Fibroblast of mammary gland (primary cell): ENCODE data around the gene CSRP1.

ENCODE experiments used
- DNase-seq: peaks from one replicate; pipeline ENCODE4 v3.0.0-alpha.2; 2010; ENCODE audit warnings: low read depth
- H3K4me3 ChIP-seq: 2 replicates; pipeline ENCODE4 v1.5.1; 2011; ENCODE audit warnings: low read depth, mild to moderate bottlenecking, low read length, moderate library complexity; ENCODE audit not compliant: control insufficient read depth
- CTCF ChIP-seq: conservative IDR thresholded peaks from 2 replicates; pipeline ENCODE4 v1.5.1; 2011; ENCODE audit warnings: low read depth, low read length, inconsistent platforms; ENCODE audit not compliant: control insufficient read depth, insufficient read depth

The CSRP1 gene

DNA sequence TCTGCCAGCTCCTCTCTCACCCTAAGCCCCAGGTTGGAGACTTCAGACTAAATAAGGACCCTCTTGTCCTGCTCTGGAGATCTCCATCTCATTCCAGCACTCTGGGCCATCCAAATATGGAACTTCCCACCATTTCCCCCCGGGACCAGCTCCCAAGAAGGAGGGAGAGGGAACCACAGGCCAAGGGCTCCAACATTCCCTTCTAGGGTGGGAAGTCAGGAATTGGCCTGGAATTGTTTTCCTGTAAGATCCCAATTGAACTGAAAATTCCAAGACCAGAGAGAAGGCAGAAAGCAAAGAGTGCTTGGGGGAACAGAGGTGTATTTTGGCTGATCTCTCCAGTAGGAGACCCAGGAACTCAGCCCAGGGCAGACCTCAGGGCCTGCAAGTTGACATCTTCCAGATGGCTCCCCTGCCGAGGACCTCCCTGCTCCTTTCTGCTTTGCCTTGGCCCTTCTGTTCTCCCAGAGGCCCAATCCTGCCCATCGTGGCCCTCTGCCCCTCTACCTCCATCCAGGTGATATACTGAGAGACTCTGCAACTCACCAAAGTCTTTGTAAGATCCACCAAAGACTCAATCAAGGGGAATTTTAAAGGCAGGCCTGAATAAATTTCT, 14.9 kb downstream of the CSRP1 start:
- H3K4me3 ChIP-seq: no peak overlapping the region
- TF ChIP-seq CTCF: no peak
- DNase-seq: no peak

GRCh38 chr1:201490708-201491131, 16.2 kb downstream of the CSRP1 start:
- DNase-seq: no peak
- no peak for TF ChIP-seq CTCF

GRCh38 chr1:201489643-201490261, 17.2 kb downstream of the CSRP1 start:
- no peak for DNase-seq

More at GRCh38 chr1:201490708-201491131, 16.2 kb downstream of the CSRP1 start:
- H3K4me3 ChIP-seq: no peak overlapping the region

GRCh38 chr1:201488830-201489589, 17.9 kb downstream of the CSRP1 start:
- TF ChIP-seq CTCF: no peak
- no peak overlapping the region for H3K4me3 ChIP-seq
- peak; percentile 96 for DNase-seq

More at GRCh38 chr1:201489643-201490261, 17.2 kb downstream of the CSRP1 start:
- TF ChIP-seq CTCF: no peak
- H3K4me3 ChIP-seq: no peak overlapping the region

- DNase-seq: no peak
- H3K4me3 ChIP-seq: no peak overlapping the region
- no peak for TF ChIP-seq CTCF
Observed at GRCh38 chr1:201487742-201488141, 19.2 kb downstream of the CSRP1 start.

GRCh38 chr1:201486187-201486586, 20.7 kb downstream of the CSRP1 start:
- TF ChIP-seq CTCF: no peak
- no peak overlapping the region for H3K4me3 ChIP-seq
- DNase-seq: no peak
